Gastrocnemius medialis (tissue), 4 donors: ENCODE measurements around the gene HES4. TPM values are rescaled to one million over a fixed set of nuclear protein-coding genes. Genes with fewer than 3 reads are reported as not detected.

Experiments used
- ATAC-seq, 2 donors: fragments of 150-250 bp; one replicate each; pipeline ENCODE4 v1.9.1; 2016
- DNase-seq, 2 donors: peaks; one replicate each; pipeline ENCODE4 v3.0.0-alpha.2; 2019
- H3K27ac ChIP-seq, 4 donors: fragments of 200-600 bp; sonication (generic); 1 replicate in 1 of 4; 2 replicates in 3 of 4; pipeline ENCODE4 v1.5.1; 2016 to 2018; ENCODE audit warnings: mild to moderate bottlenecking in 2 of 4, moderate library complexity in 1 of 4
- H3K27me3 ChIP-seq, 3 donors: fragments of 200-600 bp; sonication (generic) in 2 of 3; 1 replicate in 1 of 3; 2 replicates in 2 of 3; pipeline versions ENCODE4 v1.5.1 to v1.6.0; 2016 to 2019; ENCODE audit warnings: mild to moderate bottlenecking in 1 of 3, moderate library complexity in 1 of 3
- H3K36me3 ChIP-seq, 2 donors: fragments of 200-600 bp; sonication (generic) in 1 of 2; one replicate each; pipeline ENCODE4 v1.5.1; 2017 to 2018
- H3K4me1 ChIP-seq, 2 donors: fragments of 200-600 bp; sonication (generic) in 1 of 2; one replicate each; pipeline ENCODE4 v1.5.1; 2016 to 2017; ENCODE audit warnings: mild to moderate bottlenecking in 2 of 2
- H3K4me3 ChIP-seq, 4 donors: fragments of 200-600 bp; sonication (generic) in 3 of 4; 1 replicate in 1 of 4; 2 replicates in 3 of 4; pipeline ENCODE4 v1.5.1; 2016 to 2019; ENCODE audit warnings: mild to moderate bottlenecking in 2 of 4
- H3K9me3 ChIP-seq, 3 donors: fragments of 200-600 bp; sonication (generic) in 2 of 3; 1 replicate in 1 of 3; 2 replicates in 2 of 3; pipeline ENCODE4 v1.5.1; 2016 to 2019
- CTCF ChIP-seq, 5 experiments: fragments of 450-650 bp in 3 of 5; fragments of 200-600 bp in 2 of 5; sonication (generic) in 2 of 5; IDR thresholded peaks in 4 of 5; conservative IDR thresholded peaks in 1 of 5; 1 replicate in 4 of 5; 2 replicates in 1 of 5; pipeline ENCODE4 v1.5.1; 2016 to 2019; ENCODE audit warnings: antibody characterized with exemption in 5 of 5, mild to moderate bottlenecking in 3 of 5, moderate library complexity in 3 of 5
- POLR2A ChIP-seq, 2 donors: fragments of 450-650 bp; IDR thresholded peaks; one replicate each; pipeline ENCODE4 v1.6.1; 2017; ENCODE audit warnings: antibody characterized with exemption in 2 of 2, mild to moderate bottlenecking in 2 of 2, moderate library complexity in 2 of 2
- in situ Hi-C, 4 donors: fragments of 200-750 bp; cut with MboI; loops; one replicate each; pipeline versions ENCODE4 v1.15.0 to v1.8.0; 2017; ENCODE audit warnings: low sequenced_read_pairs in 4 of 4
- intact Hi-C: fragments of 100-400 bp; cut with DNase I; formaldehyde crosslinking; loops from one replicate; pipeline ENCODE4 v1.15.1; 2023; ENCODE audit warnings: low total_unique reads
- total RNA-seq, 4 donors: library from RNA; depleted of rRNA; stranded (reverse); fragments of >200 nt; gene quantifications; one replicate each; pipeline versions ENCODE4 v1.1.0 to v1.2.3, GENCODE V29; 2016

The HES4 gene
- total RNA-seq, 4 donors from 2014 or later, result 6.4 to 17.4 (median 9.5) TPM

- no peak for ATAC-seq
- Histone ChIP-seq H3K36me3 (no peaks in the 10 kb centered on the region), H3K9me3 (no peaks in the 10 kb centered on the region), H3K27ac (no peak overlapping the region), H3K4me3 (no peak overlapping the region), H3K4me1 (peaks cover 3 to 9% of the 10 kb centered on the region in 2 donors), H3K27me3 (peaks cover 6 to 10% (median 10%) of the 10 kb centered on the region in 3 donors)
- TF ChIP-seq CTCF (IDR thresholded peaks at IDR 0.05 in 4 of 5, conservative IDR thresholded peaks at IDR 0.05 in 1 of 5), result no peak
- no peak for TF ChIP-seq POLR2A (IDR thresholded peaks at IDR 0.05)
- intact Hi-C loops, result no loop called here
- no peak for DNase-seq
- in situ Hi-C loops, result no loop called here
Measured at GRCh38 chr1:1023700-1024099, 23.8 kb upstream of the HES4 start.

- Histone ChIP-seq H3K27me3 (peaks cover 6 to 10% (median 10%) of the 10 kb centered on the region in 3 donors), H3K36me3 (no peaks in the 10 kb centered on the region), H3K4me3 (no peak overlapping the region), H3K4me1 (peaks cover 3 to 9% of the 10 kb centered on the region in 2 donors), H3K27ac (no peak overlapping the region), H3K9me3 (no peaks in the 10 kb centered on the region)
- no peak for DNase-seq
- intact Hi-C loops (no loop called here), in situ Hi-C loops (no loop called here)
- TF ChIP-seq POLR2A (IDR thresholded peaks at IDR 0.05), result no peak
- no peak for TF ChIP-seq CTCF (IDR thresholded peaks at IDR 0.05 in 4 of 5, conservative IDR thresholded peaks at IDR 0.05 in 1 of 5)
- ATAC-seq, result no peak
Measured at GRCh38 chr1:1022302-1023009, 22.6 kb upstream of the HES4 start.

- intact Hi-C loops, result no loop called here
- no peak overlapping the region for H3K27ac ChIP-seq
- in situ Hi-C loops, result no loop called here
- TF ChIP-seq CTCF (IDR thresholded peaks at IDR 0.05 in 4 of 5, conservative IDR thresholded peaks at IDR 0.05 in 1 of 5) (no peak), POLR2A (IDR thresholded peaks at IDR 0.05) (no peak)
- H3K9me3 ChIP-seq, result no peaks in the 10 kb centered on the region
- no peaks in the 10 kb centered on the region for H3K36me3 ChIP-seq
- DNase-seq, result no peak
- H3K27me3 ChIP-seq, result peaks cover 6 to 10% (median 10%) of the 10 kb centered on the region in 3 donors
- peaks cover 3 to 9% of the 10 kb centered on the region in 2 donors for H3K4me1 ChIP-seq
- H3K4me3 ChIP-seq, result no peak overlapping the region
- no peak for ATAC-seq
Measured at GRCh38 chr1:1021920-1022259, 22.0 kb upstream of the HES4 start.

- DNase-seq, result no peak
- intact Hi-C loops, result no loop called here
- in situ Hi-C loops, result no loop called here
Measured at GRCh38 chr1:1021010-1021919, 21.4 kb upstream of the HES4 start.

More at GRCh38 chr1:1021010-1021919, 21.4 kb upstream of the HES4 start:
- Histone ChIP-seq H3K9me3 (no peaks in the 10 kb centered on the region), H3K36me3 (no peaks in the 10 kb centered on the region), H3K4me3 (peak overlapping the region; percentile 60 to 77 (median 68)), H3K27ac (peak overlapping the region in 1 of 4 donors; percentile 85), H3K27me3 (peaks cover 6 to 10% (median 10%) of the 10 kb centered on the region in 3 donors), H3K4me1 (peaks cover 3 to 9% of the 10 kb centered on the region in 2 donors)
- no peak for TF ChIP-seq POLR2A (IDR thresholded peaks at IDR 0.05)
- TF ChIP-seq CTCF (IDR thresholded peaks at IDR 0.05 in 4 of 5, conservative IDR thresholded peaks at IDR 0.05 in 1 of 5), result no peak
- ATAC-seq, result no peak
